PC-3 (cell line): ENCODE results near the gene PITX2. TPM values are rescaled to one million over a fixed set of nuclear protein-coding genes. Genes with fewer than 3 reads are reported as not detected.

Experiments used
- ATAC-seq: fragments of 200-7000 bp; cut with Tn5 transposase; 2 replicates; pipeline ENCODE4 v1.9.1; 2020; ENCODE audit warnings: mild to moderate bottlenecking, moderate library complexity
- BruUV-seq: library from RNA; stranded (reverse); fragments of 400-500 nt; replicated peaks from 2 replicates; lab custom pipeline; 2021; lab: Mats Ljungman, UMichigan
- CTCF ChIA-PET: fragments of 300-600 bp; sonication (Branson Sonifier 250); formaldehyde crosslinking; loops from one replicate; lab custom pipeline; 2022; ENCODE audit warnings: antibody characterized with exemption; lab: Charles Lee
- POLR2A ChIA-PET: fragments of 300-600 bp; sonication (Branson Sonifier 250); formaldehyde crosslinking; loops from one replicate; lab custom pipeline; 2022; ENCODE audit warnings: antibody characterized with exemption; ENCODE audit not compliant: unreplicated experiment; lab: Charles Lee
- DNase-seq: peaks from one replicate; pipeline ENCODE4 v3.0.0-alpha.2; 2015
- H2AFZ ChIP-seq: fragments of 300-600 bp; sonication (generic); 2 replicates; pipeline ENCODE4 v1.6.0; 2016; ENCODE audit warnings: antibody characterized with exemption, low read length
- H3F3A ChIP-seq: fragments of 300-600 bp; sonication (generic); one replicate; pipeline ENCODE4 v1.6.0; 2017; ENCODE audit warnings: antibody characterized with exemption, low read length, control low read depth, mild to moderate bottlenecking; ENCODE audit not compliant: unreplicated experiment
- H3K27ac ChIP-seq: fragments of 300-600 bp; sonication (generic); 2 replicates; pipeline ENCODE4 v1.5.1; 2016; ENCODE audit warnings: mild to moderate bottlenecking, low read length
- H3K27me3 ChIP-seq: fragments of 300-600 bp; sonication (generic); 2 replicates; pipeline ENCODE4 v1.6.1; 2016; ENCODE audit warnings: low read length, mixed read lengths
- H3K36me3 ChIP-seq: fragments of 300-600 bp; sonication (generic); 2 replicates; pipeline ENCODE4 v1.6.1; 2016; ENCODE audit warnings: low read depth, mixed run types, low read length, mixed read lengths
- H3K4me1 ChIP-seq: fragments of 300-600 bp; sonication (generic); 2 replicates; pipeline ENCODE4 v1.5.1; 2016; ENCODE audit warnings: low read length; ENCODE audit not compliant: insufficient read depth
- H3K4me2 ChIP-seq: fragments of 300-600 bp; sonication (generic); 2 replicates; pipeline ENCODE4 v1.6.0; 2016; ENCODE audit warnings: low read length
- H3K4me3 ChIP-seq: fragments of 300-600 bp; sonication (generic); 2 replicates; pipeline ENCODE4 v1.5.1; 2016; ENCODE audit warnings: mild to moderate bottlenecking, low read length, mixed read lengths
- H3K79me2 ChIP-seq: fragments of 300-600 bp; sonication (generic); 2 replicates; pipeline ENCODE4 v1.6.1; 2017; ENCODE audit warnings: low read length, mixed read lengths
- H3K9ac ChIP-seq: fragments of 300-600 bp; sonication (generic); 2 replicates; pipeline ENCODE4 v1.6.0; 2016; ENCODE audit warnings: mild to moderate bottlenecking, low read length
- H3K9me2 ChIP-seq: fragments of 300-600 bp; sonication (generic); replicated peaks from 2 replicates; pipeline ENCODE4 v1.6.1; 2016; ENCODE audit warnings: mixed run types, low read length, mixed read lengths
- H3K9me3 ChIP-seq: fragments of 300-600 bp; sonication (generic); 2 replicates; pipeline ENCODE4 v1.6.1; 2016; ENCODE audit warnings: low read length, mixed read lengths
- H4K20me1 ChIP-seq: fragments of 300-600 bp; sonication (generic); 2 replicates; pipeline ENCODE4 v1.6.1; 2016; ENCODE audit warnings: low read length, mixed read lengths
- EZH2 ChIP-seq: fragments of 300-600 bp; sonication (generic); IDR thresholded peaks from one replicate; pipeline ENCODE4 v1.6.1; 2017; ENCODE audit warnings: antibody characterized with exemption, mild to moderate bottlenecking, low read length; ENCODE audit not compliant: unreplicated experiment
- EZH2phosphoT487 ChIP-seq: fragments of 300-600 bp; sonication (generic); IDR thresholded peaks from 2 replicates; pipeline ENCODE4 v1.6.1; 2018; ENCODE audit warnings: mild to moderate bottlenecking, antibody characterized with exemption, low read length, borderline replicate concordance
- intact Hi-C: fragments of 100-400 bp; cut with micrococcal nuclease; formaldehyde crosslinking; loops from 2 replicates; pipeline ENCODE4 v1.9.0; 2023
- total RNA-seq: library from RNA; depleted of rRNA; stranded (reverse); fragments of >200 nt; gene quantifications from 2 replicates; pipeline ENCODE4 v1.2.3, GENCODE V29; 2014
- TF ChIP-seq, protein P1 (sequence below): fragments of 300-600 bp; sonication (generic); conservative IDR thresholded peaks from 2 replicates; pipeline ENCODE4 v1.5.1; 2017; ENCODE audit warnings: antibody characterized with exemption, low read depth, mild to moderate bottlenecking, low read length

The PITX2 gene
- total RNA-seq, 1 experiment from 2014 or later = 0.55 TPM

DNA sequence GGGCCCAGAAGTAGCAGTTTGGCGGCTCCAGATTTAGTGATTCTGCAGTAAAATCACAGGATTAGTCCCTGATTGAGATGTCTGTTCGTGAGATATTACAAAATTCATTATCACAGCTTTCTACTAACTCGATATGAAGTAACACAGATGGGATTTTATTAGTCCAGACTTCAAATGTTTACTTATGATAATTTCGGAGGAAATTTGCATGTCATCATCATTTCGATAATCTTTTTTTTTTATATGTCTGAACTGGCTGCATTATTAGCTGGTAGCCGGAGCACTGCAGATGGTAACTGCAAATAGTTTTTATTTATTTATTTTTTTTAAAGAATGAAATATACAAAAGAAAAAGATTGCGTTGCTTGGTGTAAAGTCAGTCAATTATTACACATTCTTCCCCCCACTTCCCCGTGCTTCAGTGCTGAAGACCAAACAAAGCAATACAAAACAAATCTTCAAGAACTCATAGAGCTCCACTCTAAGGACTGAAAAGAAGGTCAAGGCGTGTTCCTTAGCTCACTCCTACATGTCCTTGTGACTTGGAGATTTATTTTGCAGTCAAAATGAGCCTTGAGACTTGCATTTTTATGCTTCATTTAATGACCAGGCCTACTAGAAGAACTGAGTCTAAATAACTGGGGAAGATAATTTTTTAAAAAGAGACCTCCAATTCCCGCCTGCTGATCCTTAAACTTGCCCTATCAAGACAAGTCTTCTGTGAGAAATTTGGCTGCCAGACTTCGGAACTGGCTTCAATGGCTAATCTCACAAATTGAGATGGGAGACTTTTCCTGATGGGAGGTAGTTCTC lies 11.7 kb upstream of the PITX2 start:
- intact Hi-C loops = loop anchor here (5.0 to 10.0 kb wide), 2 partner anchors 648 to 1400 kb away; no protein-coding TSS in a partner anchor
- no TSS peak for BruUV-seq
- CTCF ChIA-PET = no interaction called here

DNA sequence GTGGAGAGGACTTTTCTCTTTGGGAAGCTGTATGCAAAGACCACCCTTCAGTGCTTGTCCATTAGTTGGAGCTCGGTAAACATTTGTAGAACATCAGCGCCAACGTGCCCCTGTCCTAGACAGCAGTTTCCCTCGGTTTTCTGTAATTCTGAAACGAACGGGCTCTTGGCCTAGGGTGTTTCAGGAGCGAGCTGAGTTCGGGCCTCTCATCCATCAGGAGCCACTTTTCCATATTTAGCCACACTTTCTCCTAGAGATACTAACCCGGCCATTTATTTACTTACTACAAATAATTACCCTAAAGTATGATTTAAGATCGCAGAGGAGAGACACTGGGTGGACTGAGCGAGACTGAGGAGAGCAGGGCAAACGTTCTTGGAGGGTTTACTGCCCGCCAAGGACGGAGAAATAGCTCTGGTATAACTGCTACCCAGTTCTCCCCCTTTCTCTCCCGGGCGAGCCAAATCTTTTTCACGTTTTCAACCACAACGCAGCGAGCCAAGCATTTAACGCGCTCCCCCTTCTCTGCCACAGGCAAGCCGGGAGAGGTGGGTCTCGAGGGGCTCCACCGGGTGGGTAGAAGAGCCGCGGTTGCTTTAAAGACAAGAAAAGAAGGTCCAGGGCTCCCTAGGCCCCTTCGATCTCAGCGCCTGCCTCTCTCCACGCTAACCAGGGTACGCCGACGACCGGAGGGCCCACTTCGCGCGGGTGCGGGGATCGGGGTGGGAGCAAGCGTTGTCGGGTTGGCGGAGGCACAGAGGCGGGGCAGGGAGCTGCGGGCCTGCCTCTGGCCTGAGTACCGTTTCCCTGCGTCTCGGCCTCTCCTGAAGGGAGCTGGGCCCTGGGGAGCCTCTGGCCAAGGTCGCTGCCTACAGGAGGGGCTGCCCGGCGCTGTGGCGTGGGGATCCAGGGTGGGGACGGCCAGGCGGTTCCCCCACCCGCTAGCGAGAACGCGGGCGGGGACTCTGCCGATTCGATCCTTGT lies 10.8 kb upstream of the PITX2 start:
- TF ChIP-seq, protein P1, sequence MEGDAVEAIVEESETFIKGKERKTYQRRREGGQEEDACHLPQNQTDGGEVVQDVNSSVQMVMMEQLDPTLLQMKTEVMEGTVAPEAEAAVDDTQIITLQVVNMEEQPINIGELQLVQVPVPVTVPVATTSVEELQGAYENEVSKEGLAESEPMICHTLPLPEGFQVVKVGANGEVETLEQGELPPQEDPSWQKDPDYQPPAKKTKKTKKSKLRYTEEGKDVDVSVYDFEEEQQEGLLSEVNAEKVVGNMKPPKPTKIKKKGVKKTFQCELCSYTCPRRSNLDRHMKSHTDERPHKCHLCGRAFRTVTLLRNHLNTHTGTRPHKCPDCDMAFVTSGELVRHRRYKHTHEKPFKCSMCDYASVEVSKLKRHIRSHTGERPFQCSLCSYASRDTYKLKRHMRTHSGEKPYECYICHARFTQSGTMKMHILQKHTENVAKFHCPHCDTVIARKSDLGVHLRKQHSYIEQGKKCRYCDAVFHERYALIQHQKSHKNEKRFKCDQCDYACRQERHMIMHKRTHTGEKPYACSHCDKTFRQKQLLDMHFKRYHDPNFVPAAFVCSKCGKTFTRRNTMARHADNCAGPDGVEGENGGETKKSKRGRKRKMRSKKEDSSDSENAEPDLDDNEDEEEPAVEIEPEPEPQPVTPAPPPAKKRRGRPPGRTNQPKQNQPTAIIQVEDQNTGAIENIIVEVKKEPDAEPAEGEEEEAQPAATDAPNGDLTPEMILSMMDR = no peak
- TF ChIP-seq EZH2 (no peak), EZH2phosphoT487 (no peak)
- H2AFZ ChIP-seq = no peak overlapping the region
- ATAC-seq (no peak), DNase-seq (no peak)
- ChIA-PET CTCF (no interaction called here), POLR2A (no interaction called here)
- no peaks in the 10 kb centered on the region for H3K9me3 ChIP-seq
- H3K27ac ChIP-seq = no peak overlapping the region
- no peaks in the 10 kb centered on the region for H3K36me3 ChIP-seq
- peaks cover 6% of the 10 kb centered on the region; the same call in 1 of the 2 replicates for H3K4me1 ChIP-seq
- BruUV-seq = no TSS peak
- intact Hi-C loops = loop anchor here (5.0 to 10.0 kb wide), 2 partner anchors 649 to 1401 kb away; no protein-coding TSS in a partner anchor
- peaks cover 78% of the 10 kb centered on the region for H3K27me3 ChIP-seq
- H3K79me2 ChIP-seq = no peaks in the 10 kb centered on the region
- H3K4me3 ChIP-seq = no peak overlapping the region
- H4K20me1 ChIP-seq = no peaks in the 10 kb centered on the region
- H3K9ac ChIP-seq = no peak overlapping the region
- H3F3A ChIP-seq = no peaks in the 10 kb centered on the region
- no peaks in the 10 kb centered on the region for H3K9me2 ChIP-seq
- H3K4me2 ChIP-seq = no peak overlapping the region

More for the DNA sequence above, 11.7 kb upstream of the PITX2 start:
- Histone ChIP-seq H3K4me3 (no peak overlapping the region), H3K9me2 (no peaks in the 10 kb centered on the region), H3K9ac (no peak overlapping the region), H3K4me2 (no peak overlapping the region), H3K4me1 (peaks cover 6% of the 10 kb centered on the region; the same call in 1 of the 2 replicates), H3K9me3 (no peaks in the 10 kb centered on the region), H4K20me1 (no peaks in the 10 kb centered on the region), H2AFZ (no peak overlapping the region), H3F3A (no peaks in the 10 kb centered on the region), H3K27me3 (peaks cover 79% of the 10 kb centered on the region), H3K79me2 (no peaks in the 10 kb centered on the region), H3K36me3 (no peaks in the 10 kb centered on the region), H3K27ac (no peak overlapping the region)
- TF ChIP-seq EZH2phosphoT487 (no peak), EZH2 (no peak)
- TF ChIP-seq, protein P1 = no peak
- POLR2A ChIA-PET = no interaction called here
- DNase-seq (no peak), ATAC-seq (no peak)
